K562 (cell line): Measurements from ENCODE around the gene CARMIL1. TPM values are rescaled to one million over a fixed set of nuclear protein-coding genes. Genes with fewer than 3 reads are reported as not detected.

Experiments used
- ATAC-seq: fragments of 200-7000 bp; cut with Tn5 transposase; 3 replicates; pipeline ENCODE4 v1.9.1; 2020; ENCODE audit warnings: moderate library complexity
- BruUV-seq: library from RNA; stranded (reverse); fragments of 400-500 nt; replicated peaks from 2 replicates; lab custom pipeline; 2021; lab: Mats Ljungman, UMichigan
- CTCF ChIA-PET: fragments of 300-600 bp; formaldehyde crosslinking; extraction: SDS; loops from one replicate; lab custom pipeline; 2021; ENCODE audit warnings: low intra/inter-chr PET ratio; lab: Yijun Ruan, JAX
- POLR2A ChIA-PET: fragments of 300-600, 350-650 bp; sonication (Branson Sonifier 250); formaldehyde crosslinking; extraction: SDS; loops from one replicate; lab custom pipeline; 2021; ENCODE audit warnings: antibody characterized with exemption, inconsistent platforms; lab: Yijun Ruan, JAX
- DNase-seq, 4 experiments: peaks; one replicate each; pipeline versions ENCODE4 v3.0.0 to v3.0.0-alpha.2; 2011 to 2018; ENCODE audit warnings: low spot score in 3 of 4, mixed read lengths in 3 of 4; ENCODE audit errors: extremely low read depth in 1 of 4
- FAIRE-seq: peaks from 2 replicates; lab custom pipeline; 2011; peaks lifted over from hg19 to GRCh38; lab: Jason Lieb, UNC
- H2AFZ ChIP-seq: 2 replicates; pipeline ENCODE4 v1.6.0; 2011; ENCODE audit warnings: low read depth, low read length, control low read depth, inconsistent platforms
- H3K27ac ChIP-seq: fragments of 200-600 bp; 3 replicates; pipeline ENCODE4 v1.8.0; 2011; ENCODE audit warnings: low read depth, mild to moderate bottlenecking, control low read depth, inconsistent platforms, low read length, moderate library complexity, mixed read lengths; ENCODE audit errors: extremely low read depth
- H3K27me3 ChIP-seq, 2 experiments: fragments of 300-600 bp in 1 of 2; 2 replicates in 1 of 2; 3 replicates in 1 of 2; pipeline versions ENCODE4 v1.6.0 to v1.8.0; 2011; ENCODE audit warnings: inconsistent platforms in 2 of 2, low read length in 2 of 2, mild to moderate bottlenecking in 1 of 2, mixed read lengths in 1 of 2, moderate library complexity in 1 of 2; ENCODE audit not compliant: control insufficient read depth in 2 of 2, insufficient read depth in 2 of 2
- H3K36me3 ChIP-seq: fragments of 300-600 bp; 3 replicates; pipeline ENCODE4 v1.8.0; 2011; ENCODE audit warnings: mild to moderate bottlenecking, low read length, inconsistent platforms; ENCODE audit not compliant: control insufficient read depth, insufficient read depth
- H3K4me1 ChIP-seq, 2 experiments: fragments of 200-600 bp in 1 of 2; replicated peaks in 1 of 2; 2 replicates in 1 of 2; 3 replicates in 1 of 2; pipeline versions ENCODE4 v1.5.1 to v1.8.0; 2011; ENCODE audit warnings: inconsistent platforms in 2 of 2, low read length in 2 of 2, mild to moderate bottlenecking in 1 of 2, mixed read lengths in 1 of 2, moderate library complexity in 1 of 2; ENCODE audit not compliant: control insufficient read depth in 2 of 2, insufficient read depth in 2 of 2
- H3K4me2 ChIP-seq: 2 replicates; pipeline ENCODE4 v1.6.1; 2011; ENCODE audit warnings: low read length, control low read depth, inconsistent platforms, mixed read lengths; ENCODE audit not compliant: insufficient read depth
- H3K4me3 ChIP-seq: fragments of 200-600 bp; sonication (generic), shearing (Covaris generic); 2 replicates; pipeline ENCODE4 v1.5.1; 2016; ENCODE audit warnings: control low read depth, inconsistent platforms
- H3K79me2 ChIP-seq: fragments of 200-600 bp; 3 replicates; pipeline ENCODE4 v1.8.0; 2011; ENCODE audit warnings: low read length, inconsistent platforms; ENCODE audit not compliant: control insufficient read depth, insufficient read depth
- H3K9ac ChIP-seq, 2 experiments: 2 replicates each; pipeline versions ENCODE4 v1.6.0 to v1.6.1; 2011; ENCODE audit warnings: low read depth in 2 of 2, low read length in 2 of 2, control low read depth in 1 of 2, inconsistent platforms in 1 of 2, mild to moderate bottlenecking in 1 of 2, mixed read lengths in 1 of 2; ENCODE audit not compliant: insufficient read depth in 1 of 2
- H3K9me1 ChIP-seq: one replicate; pipeline ENCODE4 v1.6.0; 2011; ENCODE audit warnings: inconsistent platforms, mild to moderate bottlenecking, low read length, moderate library complexity; ENCODE audit not compliant: control insufficient read depth, insufficient read depth
- H3K9me3 ChIP-seq: replicated peaks from 2 replicates; pipeline ENCODE4 v1.5.1; 2011; ENCODE audit warnings: low read depth, low read length, inconsistent platforms; ENCODE audit not compliant: control insufficient read depth, insufficient read depth
- H4K20me1 ChIP-seq: replicated peaks from 2 replicates; pipeline ENCODE4 v1.6.1; 2011; ENCODE audit warnings: low read length, inconsistent platforms, mixed read lengths; ENCODE audit not compliant: control insufficient read depth, insufficient read depth
- ARHGAP35 ChIP-seq: fragments of 450-650 bp; IDR thresholded peaks from 2 replicates; pipeline ENCODE4 v1.6.1; 2018; ENCODE audit not compliant: partially characterized antibody
- CC2D1A ChIP-seq: fragments of 450-650 bp; IDR thresholded peaks from 2 replicates; pipeline ENCODE4 v1.6.1; 2017; ENCODE audit warnings: mild to moderate bottlenecking
- DACH1 ChIP-seq: fragments of 450-650 bp; IDR thresholded peaks from 2 replicates; pipeline ENCODE4 v1.6.1; 2018; ENCODE audit not compliant: partially characterized antibody
- DPF2 ChIP-seq: fragments of 450-650 bp; IDR thresholded peaks from 2 replicates; pipeline ENCODE4 v1.6.1; 2016
- EP300 ChIP-seq: IDR thresholded peaks from 2 replicates; pipeline ENCODE4 v1.6.1; 2012; ENCODE audit warnings: low read length, improper control_type of control experiment
- GATAD2A ChIP-seq: fragments of 450-650 bp; IDR thresholded peaks from 2 replicates; pipeline ENCODE4 v1.6.1; 2017
- MECOM ChIP-seq: fragments of 250-450 bp; sonication (Bioruptor Pico); IDR thresholded peaks from 2 replicates; pipeline ENCODE4 v1.8.0; 2022; ENCODE audit warnings: inconsistent platforms
- MTF1 ChIP-seq: fragments of 250-450 bp; sonication (Bioruptor Pico); IDR thresholded peaks from 2 replicates; pipeline ENCODE4 v1.9.0; 2021; ENCODE audit warnings: moderate library complexity, mild to moderate bottlenecking, inconsistent platforms, borderline replicate concordance
- PTBP1 ChIP-seq: fragments of 200-400 bp; formaldehyde crosslinking; IDR thresholded peaks from 2 replicates; pipeline ENCODE4 v1.6.1; 2017; ENCODE audit warnings: low read depth, low read length
- RBFOX2 ChIP-seq: fragments of 200-400 bp; formaldehyde crosslinking; IDR thresholded peaks from 2 replicates; pipeline ENCODE4 v1.6.1; 2017; ENCODE audit warnings: low read depth, mild to moderate bottlenecking, low read length, moderate library complexity
- TSC22D4 ChIP-seq: fragments of 450-650 bp; IDR thresholded peaks from 2 replicates; pipeline ENCODE4 v1.6.1; 2016; ENCODE audit warnings: missing genetic modification characterization, missing biosample characterization, control low read depth
- ZEB2 ChIP-seq: fragments of 450-650 bp; IDR thresholded peaks from 2 replicates; pipeline ENCODE4 v1.6.1; 2016
- ZNF551 ChIP-seq: fragments of 250-450 bp; sonication (Bioruptor Pico); IDR thresholded peaks from 2 replicates; pipeline ENCODE4 v1.5.0; 2021; ENCODE audit warnings: mild to moderate bottlenecking, moderate library complexity
- ZNF75A ChIP-seq: fragments of 450-650 bp; formaldehyde crosslinking; IDR thresholded peaks from 2 replicates; pipeline ENCODE4 v1.4.0; 2020; ENCODE audit warnings: mild to moderate bottlenecking
- WGBS: fragments of 100-300 bp; shearing (Covaris generic); methylation state at CpG from one replicate; pipeline ENCODE4 v1.1.6; 2016; ENCODE audit warnings: low coverage, mixed read lengths; ENCODE audit not compliant: insufficient coverage; ENCODE audit errors: missing lambda C conversion rate; 5-methylcytosine and 5-hydroxymethylcytosine counted together
- in situ Hi-C: fragments of 300-500 bp; cut with MboI; formaldehyde crosslinking; loops from 4 replicates; pipeline ENCODE4 v1.15.0; 2018; ENCODE audit warnings: inconsistent platforms, mixed read lengths
- intact Hi-C: fragments of 100-400 bp; cut with micrococcal nuclease; formaldehyde crosslinking; loops from 2 replicates; pipeline ENCODE4 v1.14.2; 2022
- polyA plus RNA-seq, 8 experiments: library from polyadenylated mRNA; depleted of rRNA in 4 of 8; stranded (reverse) in 5 of 8; unstranded in 3 of 8; fragments of >200 nt; fragmentation: Nextera tagmentation in 2 of 8; fragmentation: Illumina TruSeq in 1 of 8; extraction: Ambion mirVana in 2 of 8; extraction: Trizol in 1 of 8; gene quantifications; 2 replicates each; pipeline versions ENCODE4 v1.2.1 to v1.2.3, GENCODE V29; 2011 to 2014; ENCODE audit warnings: inconsistent platforms in 1 of 8, missing spikeins in 1 of 8
- total RNA-seq, 7 experiments: library from RNA; depleted of rRNA in 6 of 7; stranded (reverse); fragments of >200 nt in 6 of 7; fragmentation: Illumina TruSeq in 2 of 7; extraction: Trizol in 2 of 7; gene quantifications; 2 replicates each; pipeline versions ENCODE4 v1.2.1 to v1.2.3, GENCODE V29; 2011 to 2021; ENCODE audit warnings: low replicate concordance in 1 of 7
- TF ChIP-seq, protein P1 (sequence below): sonication (generic); formaldehyde crosslinking; IDR thresholded peaks from 2 replicates; pipeline ENCODE4 v1.8.0; 2022; ENCODE audit warnings: missing genetic modification reagents, mild to moderate bottlenecking, moderate library complexity, borderline replicate concordance
- TF ChIP-seq, protein P2 (sequence below): fragments of 250-450 bp; sonication (Bioruptor Pico); IDR thresholded peaks from 2 replicates; pipeline ENCODE4 v1.5.1; 2021; ENCODE audit warnings: mild to moderate bottlenecking
- TF ChIP-seq, protein P3 (sequence below): sonication (generic); formaldehyde crosslinking; IDR thresholded peaks from 2 replicates; pipeline ENCODE4 v1.8.1; 2023; ENCODE audit warnings: mild to moderate bottlenecking, missing genetic modification reagents

The CARMIL1 gene
- total and polyA plus RNA-seq, 9 of the 15 experiments (the other 6 are each of a cell fraction or from before 2014, with no cell fraction given): 0.04 to 0.32 (median 0.10) TPM; not detected in 1

DNA sequence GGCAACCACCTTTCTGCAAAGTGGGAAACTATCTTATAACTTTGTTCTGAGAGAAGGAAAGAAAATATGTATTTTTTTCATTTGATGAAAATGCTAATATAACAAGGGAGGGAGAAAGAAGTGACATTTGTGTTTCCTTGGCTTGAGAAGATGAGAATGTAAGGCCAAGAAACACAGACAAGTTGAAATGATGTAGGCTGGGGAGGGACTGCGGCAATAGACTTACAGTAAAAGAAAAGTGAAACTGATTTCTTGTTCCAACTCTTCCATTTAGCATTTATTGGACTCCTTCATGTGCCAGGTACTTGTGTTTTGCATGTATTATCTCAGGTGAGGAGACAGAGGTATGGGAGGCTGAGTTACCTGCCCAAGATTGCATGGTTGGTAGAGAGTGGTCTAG, 130.9 kb downstream of the CARMIL1 start (continued):
- TF ChIP-seq, protein P1, sequence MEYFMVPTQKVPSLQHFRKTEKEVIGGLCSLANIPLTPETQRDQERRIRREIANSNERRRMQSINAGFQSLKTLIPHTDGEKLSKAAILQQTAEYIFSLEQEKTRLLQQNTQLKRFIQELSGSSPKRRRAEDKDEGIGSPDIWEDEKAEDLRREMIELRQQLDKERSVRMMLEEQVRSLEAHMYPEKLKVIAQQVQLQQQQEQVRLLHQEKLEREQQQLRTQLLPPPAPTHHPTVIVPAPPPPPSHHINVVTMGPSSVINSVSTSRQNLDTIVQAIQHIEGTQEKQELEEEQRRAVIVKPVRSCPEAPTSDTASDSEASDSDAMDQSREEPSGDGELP: no peak
- TF ChIP-seq MECOM (CRISPR knock-in tag) (no peak), ZNF551 (CRISPR knock-in tag) (no peak), RBFOX2 (no peak), ARHGAP35 (no peak)

DNA sequence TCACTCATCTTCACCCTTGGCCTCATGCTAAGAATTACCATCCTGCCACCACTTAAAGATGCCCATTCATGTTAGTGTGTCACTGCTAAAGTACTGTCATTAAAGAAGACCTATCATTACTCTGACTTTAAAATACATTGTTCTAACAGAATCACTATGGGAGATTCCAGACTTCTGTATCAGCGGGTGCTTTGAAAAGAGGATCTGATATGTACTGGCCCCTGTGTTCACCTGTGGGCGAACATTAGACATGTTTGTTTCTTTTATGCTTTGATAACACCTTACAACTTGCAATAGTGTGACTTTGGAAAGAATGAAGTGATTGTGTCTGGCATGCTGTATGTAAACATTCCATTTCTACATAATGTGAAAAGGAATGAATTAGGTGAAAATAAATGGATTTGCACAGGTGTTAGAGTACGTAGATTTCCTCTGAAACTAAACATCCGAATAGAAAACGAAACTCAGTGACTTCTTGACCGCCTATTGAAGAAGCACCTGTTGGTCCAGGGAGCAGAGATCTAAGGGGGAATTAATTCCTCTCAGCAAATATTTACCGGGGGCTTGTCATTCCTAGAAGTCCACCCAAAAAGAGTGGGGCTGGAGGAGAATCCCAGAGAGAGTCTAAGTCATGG, 132.3 kb downstream of the CARMIL1 start:
- FAIRE-seq (no peak), ATAC-seq (no peak), DNase-seq (no peak)
- no peak overlapping the region for H3K9ac ChIP-seq
- under 1% methylated on average over 7 of the region's 7 CpGs for WGBS
- ChIA-PET POLR2A (interaction anchor here (0.7 kb wide), 1 partner anchor 318 kb away, joined by 4 read pairs; no protein-coding TSS in a partner anchor), CTCF (no interaction called here)
- H3K9me3 ChIP-seq: no peaks in the 10 kb centered on the region
- H3K4me1 ChIP-seq: no peaks in the 10 kb centered on the region
- H3K79me2 ChIP-seq: no peaks in the 10 kb centered on the region
- no peaks in the 10 kb centered on the region for H4K20me1 ChIP-seq
- intact Hi-C loops: no loop called here
- BruUV-seq: no TSS peak
- no peak overlapping the region for H2AFZ ChIP-seq
- 0 out of 5 replicates have a peak, but pooled peaks cover 0 to 3% of the 10 kb centered on the region in 2 experiments for H3K27me3 ChIP-seq
- H3K36me3 ChIP-seq: no peaks in the 10 kb centered on the region
- in situ Hi-C loops: no loop called here
- no peak for TF ChIP-seq DACH1
- no peak for TF ChIP-seq ZEB2
- TF ChIP-seq PTBP1: no peak
- no peak for TF ChIP-seq MTF1 (CRISPR knock-in tag)
- no peak for TF ChIP-seq ZNF75A (CRISPR knock-in tag)
- no peak for TF ChIP-seq EP300
- TF ChIP-seq DPF2: no peak
- TF ChIP-seq, protein P2, sequence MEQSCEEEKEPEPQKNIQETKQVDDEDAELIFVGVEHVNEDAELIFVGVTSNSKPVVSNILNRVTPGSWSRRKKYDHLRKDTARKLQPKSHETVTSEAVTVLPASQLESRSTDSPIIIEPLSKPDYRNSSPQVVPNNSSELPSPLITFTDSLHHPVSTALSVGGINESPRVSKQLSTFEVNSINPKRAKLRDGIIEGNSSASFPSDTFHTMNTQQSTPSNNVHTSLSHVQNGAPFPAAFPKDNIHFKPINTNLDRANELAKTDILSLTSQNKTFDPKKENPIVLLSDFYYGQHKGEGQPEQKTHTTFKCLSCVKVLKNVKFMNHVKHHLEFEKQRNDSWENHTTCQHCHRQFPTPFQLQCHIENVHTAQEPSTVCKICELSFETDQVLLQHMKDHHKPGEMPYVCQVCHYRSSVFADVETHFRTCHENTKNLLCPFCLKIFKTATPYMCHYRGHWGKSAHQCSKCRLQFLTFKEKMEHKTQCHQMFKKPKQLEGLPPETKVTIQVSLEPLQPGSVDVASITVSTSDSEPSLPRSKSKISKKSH (CRISPR knock-in tag): no peak
- TF ChIP-seq TSC22D4 (tag): no peak
- TF ChIP-seq CC2D1A: no peak
- TF ChIP-seq, protein P3, sequence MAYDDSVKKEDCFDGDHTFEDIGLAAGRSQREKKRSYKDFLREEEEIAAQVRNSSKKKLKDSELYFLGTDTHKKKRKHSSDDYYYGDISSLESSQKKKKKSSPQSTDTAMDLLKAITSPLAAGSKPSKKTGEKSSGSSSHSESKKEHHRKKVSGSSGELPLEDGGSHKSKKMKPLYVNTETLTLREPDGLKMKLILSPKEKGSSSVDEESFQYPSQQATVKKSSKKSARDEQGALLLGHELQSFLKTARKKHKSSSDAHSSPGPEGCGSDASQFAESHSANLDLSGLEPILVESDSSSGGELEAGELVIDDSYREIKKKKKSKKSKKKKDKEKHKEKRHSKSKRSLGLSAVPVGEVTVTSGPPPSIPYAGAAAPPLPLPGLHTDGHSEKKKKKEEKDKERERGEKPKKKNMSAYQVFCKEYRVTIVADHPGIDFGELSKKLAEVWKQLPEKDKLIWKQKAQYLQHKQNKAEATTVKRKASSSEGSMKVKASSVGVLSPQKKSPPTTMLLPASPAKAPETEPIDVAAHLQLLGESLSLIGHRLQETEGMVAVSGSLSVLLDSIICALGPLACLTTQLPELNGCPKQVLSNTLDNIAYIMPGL (CRISPR knock-in tag): no peak
- TF ChIP-seq GATAD2A: no peak
- H3K9me1 ChIP-seq: no peaks in the 10 kb centered on the region
- no peak overlapping the region for H3K4me3 ChIP-seq
- no peak overlapping the region for H3K4me2 ChIP-seq
- no peak overlapping the region for H3K27ac ChIP-seq
